Adipocyte (in vitro differentiated cells): ENCODE results near the gene GPR61.

ENCODE experiments used
- DNase-seq: peaks from one replicate; pipeline ENCODE4 v3.0.0-alpha.2; 2015; ENCODE audit warnings: low read depth
- H3K27me3 ChIP-seq: replicated peaks from 2 replicates; pipeline ENCODE4 v1.7.0; 2013; ENCODE audit warnings: mild to moderate bottlenecking, low read length, moderate library complexity; ENCODE audit not compliant: control insufficient read depth, insufficient read depth
- H3K36me3 ChIP-seq: 2 replicates; pipeline ENCODE4 v1.7.0; 2013; ENCODE audit warnings: low read length, mild to moderate bottlenecking, moderate library complexity; ENCODE audit not compliant: control insufficient read depth, insufficient read depth, severe bottlenecking
- H3K4me1 ChIP-seq: 2 replicates; pipeline ENCODE4 v1.7.0; 2013; ENCODE audit warnings: mild to moderate bottlenecking, low read length, moderate library complexity; ENCODE audit not compliant: control insufficient read depth, insufficient read depth
- H3K4me3 ChIP-seq: 2 replicates; pipeline ENCODE4 v1.7.0; 2013; ENCODE audit warnings: mild to moderate bottlenecking, low read length, moderate library complexity
- H3K9ac ChIP-seq: 2 replicates; pipeline ENCODE4 v1.7.0; 2013; ENCODE audit warnings: mild to moderate bottlenecking, low read length, moderate library complexity
- H3K9me3 ChIP-seq: 2 replicates; pipeline ENCODE4 v1.7.0; 2013; ENCODE audit warnings: mild to moderate bottlenecking, low read length, moderate library complexity; ENCODE audit not compliant: control insufficient read depth

Gene GPR61

GRCh38 chr1:109586055-109586454 is 46.4 kb downstream of the GPR61 start:
- Histone ChIP-seq H3K36me3 (peaks cover 81% of the 10 kb centered on the region), H3K4me3 (no peak overlapping the region), H3K4me1 (peaks cover 3% of the 10 kb centered on the region), H3K9ac (no peak overlapping the region), H3K27me3 (no peaks in the 10 kb centered on the region), H3K9me3 (no peaks in the 10 kb centered on the region)
- no peak for DNase-seq

- Histone ChIP-seq H3K36me3 (peaks cover 87% of the 10 kb centered on the region), H3K9me3 (no peaks in the 10 kb centered on the region), H3K4me1 (peaks cover 3% of the 10 kb centered on the region), H3K9ac (no peak overlapping the region), H3K4me3 (peak overlapping the region; percentile 33), H3K27me3 (no peaks in the 10 kb centered on the region)
- DNase-seq: no peak
These were observed 49.5 kb downstream of the GPR61 start for GRCh38 chr1:109589177-109589576.

- Histone ChIP-seq H3K4me3 (peak overlapping the region; percentile 33), H3K9me3 (no peaks in the 10 kb centered on the region), H3K36me3 (peaks cover 86% of the 10 kb centered on the region), H3K4me1 (peaks cover 3% of the 10 kb centered on the region), H3K9ac (no peak overlapping the region), H3K27me3 (no peaks in the 10 kb centered on the region)
- DNase-seq: no peak
These were observed 50.0 kb downstream of the GPR61 start for GRCh38 chr1:109589679-109590078.

- H3K36me3 ChIP-seq: peaks cover 79% of the 10 kb centered on the region
- H3K9ac ChIP-seq: no peak overlapping the region
- peaks cover 9% of the 10 kb centered on the region for H3K4me1 ChIP-seq
- H3K9me3 ChIP-seq: no peaks in the 10 kb centered on the region
- H3K27me3 ChIP-seq: no peaks in the 10 kb centered on the region
- H3K4me3 ChIP-seq: no peak overlapping the region
- no peak for DNase-seq
These were observed 53.2 kb downstream of the GPR61 start for GRCh38 chr1:109592916-109593315.

- DNase-seq: no peak
- Histone ChIP-seq H3K9ac (no peak overlapping the region), H3K4me1 (peaks cover 6% of the 10 kb centered on the region), H3K36me3 (peaks cover 66% of the 10 kb centered on the region), H3K4me3 (no peak overlapping the region), H3K9me3 (no peaks in the 10 kb centered on the region), H3K27me3 (no peaks in the 10 kb centered on the region)
These were observed 55.9 kb downstream of the GPR61 start for GRCh38 chr1:109595531-109595930.
